Activated CD4-positive, CD25-positive, alpha-beta regulatory T cell (primary cell): ENCODE results near the gene GHRHR.

Experiments used
- DNase-seq, 4 experiments: peaks; one replicate each; lab custom pipeline; 2025; lab: John Stamatoyannopoulos, UW

GHRHR gene

GRCh38 chr7:30963842-30964241 is at the start of gene GHRHR:
GHRHR (plus strand) TSS chr7:30963953; CDS start chr7:30964069, 116 bp downstream.
- no peak for DNase-seq

GRCh38 chr7:30914596-30914995 is 49.2 kb upstream of the GHRHR start:
- no peak for DNase-seq

- no peak for DNase-seq
Measured at GRCh38 chr7:30915005-30915601, 48.6 kb upstream of the GHRHR start.

- DNase-seq, result no peak
Measured at GRCh38 chr7:30915751-30916150, 48.0 kb upstream of the GHRHR start.

GRCh38 chr7:30916255-30916654 is 47.5 kb upstream of the GHRHR start:
- DNase-seq, result no peak

GRCh38 chr7:30916767-30917166 is 47.0 kb upstream of the GHRHR start:
- no peak for DNase-seq

GRCh38 chr7:30917216-30917893 is 46.4 kb upstream of the GHRHR start:
- no peak for DNase-seq

GRCh38 chr7:30918676-30919075 is 45.1 kb upstream of the GHRHR start:
- no peak for DNase-seq

- no peak for DNase-seq
Measured at GRCh38 chr7:30920021-30920583, 43.7 kb upstream of the GHRHR start.

- DNase-seq, result no peak
Measured at GRCh38 chr7:30920584-30921539, 42.9 kb upstream of the GHRHR start.

- DNase-seq, result no peak
Measured at GRCh38 chr7:30921540-30922401, 42.0 kb upstream of the GHRHR start.

GRCh38 chr7:30922596-30922995 is 41.2 kb upstream of the GHRHR start:
- no peak for DNase-seq

- no peak for DNase-seq
Measured at GRCh38 chr7:30923009-30923773, 40.6 kb upstream of the GHRHR start.

GRCh38 chr7:30923774-30924413 is 39.9 kb upstream of the GHRHR start:
- DNase-seq, result no peak

- no peak for DNase-seq
Measured at GRCh38 chr7:30924624-30925023, 39.1 kb upstream of the GHRHR start.

- DNase-seq, result no peak
Measured at GRCh38 chr7:30925117-30925516, 38.6 kb upstream of the GHRHR start.

GRCh38 chr7:30925913-30926312 is 37.8 kb upstream of the GHRHR start:
- DNase-seq, result no peak

- no peak for DNase-seq
Measured at GRCh38 chr7:30926313-30926712, 37.4 kb upstream of the GHRHR start.

- DNase-seq, result no peak
Measured at GRCh38 chr7:30927040-30927439, 36.7 kb upstream of the GHRHR start.

GRCh38 chr7:30927559-30927958 is 36.2 kb upstream of the GHRHR start:
- no peak for DNase-seq
